Breast epithelium (tissue), 4 donors: Measurements from ENCODE around the gene PLD6. TPM values are rescaled to one million over a fixed set of nuclear protein-coding genes. Genes with fewer than 3 reads are reported as not detected.
A peak's percentile ranks its signal among the peaks of the same experiment; 100 is the strongest.
"Not testable (repeated sequence)": the region's sequence is repeated elsewhere in the genome, so short reads cannot be mapped to it uniquely, and the experiment has no call there.

Source experiments
- DNase-seq, 2 donors: peaks; one replicate each; pipeline ENCODE4 v3.0.0-alpha.2; 2019; ENCODE audit warnings: low spot score in 2 of 2
- H3K27ac ChIP-seq, 2 donors: fragments of 200-600 bp; sonication (generic) in 1 of 2; one replicate each; pipeline ENCODE4 v1.5.1; 2016 to 2019; ENCODE audit warnings: mild to moderate bottlenecking in 1 of 2
- H3K27me3 ChIP-seq, 2 donors: fragments of 200-600 bp; sonication (generic) in 1 of 2; one replicate each; pipeline versions ENCODE4 v1.5.1 to v1.6.0; 2017 to 2019; ENCODE audit warnings: control low read depth in 1 of 2, mild to moderate bottlenecking in 1 of 2
- H3K36me3 ChIP-seq: fragments of 200-600 bp; one replicate; pipeline ENCODE4 v1.5.1; 2019
- H3K4me1 ChIP-seq, 2 donors: fragments of 200-600 bp; sonication (generic); one replicate each; pipeline ENCODE4 v1.5.1; 2016 to 2019; ENCODE audit warnings: control low read depth in 1 of 2
- H3K4me3 ChIP-seq, 3 donors: fragments of 200-600 bp; sonication (generic); 1 replicate in 2 of 3; 2 replicates in 1 of 3; pipeline ENCODE4 v1.5.1; 2016 to 2019; ENCODE audit warnings: mild to moderate bottlenecking in 3 of 3, moderate library complexity in 2 of 3
- H3K9me3 ChIP-seq, 2 donors: fragments of 200-600 bp; sonication (generic) in 1 of 2; one replicate each; pipeline ENCODE4 v1.5.1; 2016 to 2019; ENCODE audit warnings: control low read depth in 1 of 2
- POLR2A ChIP-seq: fragments of 450-650 bp; IDR thresholded peaks from one replicate; pipeline ENCODE4 v1.6.1; 2016; ENCODE audit warnings: antibody characterized with exemption, mild to moderate bottlenecking, moderate library complexity
- POLR2AphosphoS5 ChIP-seq, 3 donors: sonication (generic); formaldehyde crosslinking; IDR thresholded peaks; one replicate each; pipeline ENCODE4 v1.6.1; 2017; ENCODE audit warnings: antibody characterized with exemption in 3 of 3
- intact Hi-C: fragments of 100-400 bp; cut with DNase I; formaldehyde crosslinking; loops from one replicate; pipeline ENCODE4 v1.15.1; 2023; ENCODE audit warnings: low total_unique reads
- total RNA-seq, 3 donors: library from RNA; depleted of rRNA; stranded (reverse); fragments of >200 nt; gene quantifications; one replicate each; pipeline ENCODE4 v1.1.0, GENCODE V29; 2016
- TF ChIP-seq, protein P1 (sequence below), 3 donors: fragments of 450-650 bp; IDR thresholded peaks; one replicate each; pipeline ENCODE4 v1.5.1; 2016 to 2017; ENCODE audit warnings: antibody characterized with exemption in 3 of 3, mild to moderate bottlenecking in 3 of 3, moderate library complexity in 3 of 3

The PLD6 gene
- total RNA-seq, 3 donors from 2014 or later, result 2.9 to 4.0 (median 3.8) TPM

DNA sequence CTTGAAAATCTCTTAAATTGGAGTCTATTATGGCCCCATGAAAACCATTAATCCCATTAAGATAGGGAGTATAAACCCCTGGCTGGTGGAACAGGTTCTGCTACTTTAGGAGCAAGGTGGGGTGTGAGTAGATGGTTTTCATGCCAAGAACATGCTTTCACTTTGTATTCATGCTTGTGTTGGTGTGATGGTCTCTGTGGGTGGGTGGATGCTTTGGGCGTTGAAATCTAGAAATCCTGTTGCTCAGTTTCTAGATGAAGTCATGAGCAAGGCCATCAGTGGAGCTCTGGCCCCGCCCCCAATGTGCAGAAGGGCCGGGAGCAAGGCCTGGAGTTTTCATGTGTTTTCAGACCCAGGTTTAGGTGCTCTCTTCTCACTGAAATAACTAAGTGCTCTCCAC lies 20.1 kb downstream of the PLD6 start:
- no peak overlapping the region for H3K4me3 ChIP-seq
- H3K9me3 ChIP-seq, result no peaks in the 10 kb centered on the region
- H3K4me1 ChIP-seq, result peaks cover 0 to 7% of the 10 kb centered on the region in 2 donors
- no peaks in the 10 kb centered on the region for H3K27me3 ChIP-seq
- intact Hi-C loops, result no loop called here
- peak overlapping the region; percentile 4 to 64 for H3K27ac ChIP-seq
- H3K36me3 ChIP-seq, result no peaks in the 10 kb centered on the region
- DNase-seq, result peak in 1 of 2 donors; percentile 42
- no peak for TF ChIP-seq POLR2AphosphoS5 (IDR thresholded peaks at IDR 0.05)
- TF ChIP-seq POLR2A, result no peak
- TF ChIP-seq, protein P1, sequence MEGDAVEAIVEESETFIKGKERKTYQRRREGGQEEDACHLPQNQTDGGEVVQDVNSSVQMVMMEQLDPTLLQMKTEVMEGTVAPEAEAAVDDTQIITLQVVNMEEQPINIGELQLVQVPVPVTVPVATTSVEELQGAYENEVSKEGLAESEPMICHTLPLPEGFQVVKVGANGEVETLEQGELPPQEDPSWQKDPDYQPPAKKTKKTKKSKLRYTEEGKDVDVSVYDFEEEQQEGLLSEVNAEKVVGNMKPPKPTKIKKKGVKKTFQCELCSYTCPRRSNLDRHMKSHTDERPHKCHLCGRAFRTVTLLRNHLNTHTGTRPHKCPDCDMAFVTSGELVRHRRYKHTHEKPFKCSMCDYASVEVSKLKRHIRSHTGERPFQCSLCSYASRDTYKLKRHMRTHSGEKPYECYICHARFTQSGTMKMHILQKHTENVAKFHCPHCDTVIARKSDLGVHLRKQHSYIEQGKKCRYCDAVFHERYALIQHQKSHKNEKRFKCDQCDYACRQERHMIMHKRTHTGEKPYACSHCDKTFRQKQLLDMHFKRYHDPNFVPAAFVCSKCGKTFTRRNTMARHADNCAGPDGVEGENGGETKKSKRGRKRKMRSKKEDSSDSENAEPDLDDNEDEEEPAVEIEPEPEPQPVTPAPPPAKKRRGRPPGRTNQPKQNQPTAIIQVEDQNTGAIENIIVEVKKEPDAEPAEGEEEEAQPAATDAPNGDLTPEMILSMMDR (IDR thresholded peaks at IDR 0.05), result no peak

DNA sequence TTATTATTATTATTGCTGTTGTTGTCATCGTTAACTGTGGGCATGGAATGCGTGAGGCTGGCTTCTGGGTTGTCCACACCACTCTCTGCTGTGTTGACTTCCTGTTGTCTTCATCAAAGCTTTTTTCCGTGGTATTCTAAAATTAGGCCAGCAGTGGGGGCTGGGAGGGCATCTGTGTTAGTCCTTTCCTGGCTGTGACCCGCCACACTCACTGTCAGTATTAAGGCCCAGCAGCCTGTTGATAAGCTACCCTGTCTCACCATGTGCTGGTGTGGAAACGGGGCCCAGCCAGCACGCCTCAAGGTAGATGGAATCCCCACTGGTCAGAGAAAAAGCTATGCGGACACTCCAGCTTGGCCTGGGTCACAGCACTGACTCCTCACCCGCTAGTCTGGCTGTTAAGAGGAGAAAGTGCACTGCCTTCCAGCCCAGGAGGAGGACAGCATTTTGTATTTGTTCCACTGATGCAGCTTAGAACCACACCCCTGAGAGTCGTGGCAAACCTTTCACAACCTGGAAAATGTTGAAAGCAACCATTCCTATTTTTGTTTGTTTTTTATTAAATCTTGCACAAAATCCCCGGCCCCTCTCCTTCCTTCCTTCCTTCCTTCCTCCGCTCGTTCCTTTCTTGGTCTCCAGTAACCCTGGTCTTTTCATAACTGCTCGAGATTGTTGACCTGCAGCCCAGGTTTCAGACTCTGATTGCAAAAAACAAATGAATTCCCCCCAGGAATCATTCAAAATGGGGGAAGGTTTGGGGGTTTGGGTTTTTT lies 21.0 kb downstream of the PLD6 start:
- DNase-seq, H3K4me1 ChIP-seq, H3K4me3 ChIP-seq, H3K36me3 ChIP-seq, H3K27me3 ChIP-seq, H3K9me3 ChIP-seq, H3K27ac ChIP-seq, intact Hi-C loops: not testable (repeated sequence)

DNA sequence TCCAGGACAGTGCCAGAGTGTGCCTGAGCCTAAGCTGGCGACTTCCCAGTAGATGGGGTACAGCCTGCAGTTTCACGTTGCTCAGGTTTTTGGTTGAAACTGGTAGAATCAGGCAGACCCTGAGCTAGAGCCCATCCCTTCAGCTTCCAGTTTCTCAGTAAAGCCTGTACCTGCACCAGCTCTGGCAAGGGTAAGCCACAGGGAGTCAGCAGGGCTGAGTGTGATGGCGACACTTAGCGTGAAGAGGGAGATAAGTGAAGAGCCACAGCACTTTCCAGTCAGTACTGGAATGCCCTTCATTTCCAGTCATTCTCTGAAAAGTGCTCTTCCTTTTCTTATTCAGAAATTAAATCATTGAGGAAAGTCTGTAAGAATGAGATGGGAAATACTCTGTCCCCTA lies 22.4 kb downstream of the PLD6 start:
- Histone ChIP-seq H3K4me3 (no peak overlapping the region), H3K27ac (no peak overlapping the region), H3K27me3 (no peaks in the 10 kb centered on the region), H3K36me3 (no peaks in the 10 kb centered on the region), H3K4me1 (peaks cover 0 to 7% of the 10 kb centered on the region in 2 donors), H3K9me3 (no peaks in the 10 kb centered on the region)
- intact Hi-C loops, result no loop called here
- DNase-seq, result no peak
- no peak for TF ChIP-seq POLR2A
- TF ChIP-seq POLR2AphosphoS5 (IDR thresholded peaks at IDR 0.05), result no peak
- TF ChIP-seq, protein P1 (IDR thresholded peaks at IDR 0.05), result no peak

DNA sequence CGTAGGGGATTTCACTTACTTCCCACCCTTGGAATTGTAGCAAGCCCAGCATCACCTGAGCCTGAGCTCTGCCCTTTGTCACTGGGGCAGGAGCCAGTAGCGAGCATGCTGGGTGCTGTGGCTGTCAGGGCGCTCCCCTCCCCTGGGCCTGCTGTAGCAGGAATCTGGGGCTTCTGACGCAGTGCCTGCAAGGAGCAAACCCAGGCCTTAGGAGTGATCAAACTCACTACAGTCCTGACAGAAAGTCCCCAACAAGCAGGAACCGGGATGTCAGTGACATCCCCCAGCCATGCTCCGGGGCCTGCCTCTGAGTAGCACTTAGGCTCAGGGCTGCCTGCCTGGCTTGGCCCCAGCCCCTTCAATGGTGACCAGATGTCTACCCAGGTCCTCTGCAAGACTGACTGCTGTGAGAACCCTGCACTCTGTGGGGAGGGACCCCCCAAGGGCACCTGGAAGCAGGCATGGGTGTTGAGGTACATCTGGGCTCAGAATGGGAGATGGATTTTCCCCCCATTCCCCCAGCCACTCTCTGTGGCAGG lies 23.5 kb downstream of the PLD6 start:
- Histone ChIP-seq H3K27ac (peak overlapping the region in 1 of 2 donors; percentile 3), H3K36me3 (no peaks in the 10 kb centered on the region), H3K4me3 (no peak overlapping the region), H3K9me3 (no peaks in the 10 kb centered on the region), H3K27me3 (no peaks in the 10 kb centered on the region), H3K4me1 (peaks cover 0 to 7% of the 10 kb centered on the region in 2 donors)
- intact Hi-C loops, result no loop called here
- DNase-seq, result no peak
- TF ChIP-seq, protein P1 (IDR thresholded peaks at IDR 0.05), result no peak
- no peak for TF ChIP-seq POLR2A
- no peak for TF ChIP-seq POLR2AphosphoS5 (IDR thresholded peaks at IDR 0.05)

DNA sequence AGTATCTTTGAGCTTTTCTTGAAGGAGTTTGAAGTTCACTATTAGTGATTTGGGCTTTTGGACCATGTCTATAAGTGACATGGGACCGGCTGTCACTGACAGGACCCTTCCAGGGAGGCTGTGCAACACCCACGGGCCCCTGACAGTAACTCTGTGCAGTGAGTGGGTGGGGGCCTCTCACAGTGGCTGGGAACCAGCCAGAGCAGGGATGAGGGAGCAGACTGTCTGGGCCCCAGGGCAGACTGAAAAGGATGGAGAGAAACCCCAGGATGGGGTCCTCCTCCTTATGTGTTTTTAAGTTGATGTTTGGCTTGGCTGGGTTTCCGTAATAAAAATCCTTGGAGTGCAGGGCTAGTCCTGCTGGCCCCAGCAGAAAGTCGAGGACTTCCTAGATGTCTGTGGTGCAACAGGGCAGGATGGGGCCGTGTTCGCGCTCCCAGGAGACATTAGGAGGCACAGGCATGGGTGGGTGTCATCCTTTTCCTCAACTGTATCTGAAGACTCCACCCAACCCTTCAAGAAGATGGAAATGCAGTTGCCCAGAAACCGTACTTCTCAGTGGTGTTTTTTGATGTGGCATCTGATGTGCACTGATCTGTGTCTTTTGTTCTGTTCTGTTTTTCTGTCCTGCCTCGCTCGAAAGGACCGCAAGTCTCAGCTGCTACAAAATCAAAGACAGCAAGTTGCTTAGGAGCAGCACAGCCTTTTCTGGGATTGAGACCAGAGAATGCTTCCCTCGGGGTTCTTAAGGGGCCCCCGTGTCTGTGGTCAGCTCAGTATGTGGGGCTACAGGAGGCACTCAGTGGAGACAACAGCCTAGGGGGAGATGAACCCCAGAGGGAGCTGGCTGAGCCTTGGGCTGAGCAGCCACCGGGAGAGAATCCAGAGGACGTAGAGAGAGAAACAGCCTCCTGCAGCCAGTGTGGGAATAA lies 24.2 kb downstream of the PLD6 start:
- H3K27ac ChIP-seq, result peak overlapping the region in 1 of 2 donors; percentile 48
- no peaks in the 10 kb centered on the region for H3K27me3 ChIP-seq
- no peak for TF ChIP-seq POLR2AphosphoS5 (IDR thresholded peaks at IDR 0.05)
- TF ChIP-seq, protein P1 (IDR thresholded peaks at IDR 0.05), result no peak
- TF ChIP-seq POLR2A, result no peak
- intact Hi-C loops, result no loop called here
- peaks cover 5% of the 10 kb centered on the region for H3K36me3 ChIP-seq
- H3K4me3 ChIP-seq, result no peak overlapping the region
- DNase-seq, result no peak
- no peaks in the 10 kb centered on the region for H3K9me3 ChIP-seq
- peaks cover 0 to under 1% of the 10 kb centered on the region in 2 donors for H3K4me1 ChIP-seq
